SK-N-SH treated with all-trans-retinoic acid at 6 μM for 48 hours (cell line): Measurements from ENCODE around the gene VPS37C.

Experiments used
- ATAC-seq: fragments of 200-7000 bp; cut with Tn5 transposase; 3 replicates; pipeline ENCODE4 v1.9.1; 2020; ENCODE audit warnings: mild to moderate bottlenecking, moderate library complexity
- ARNTL ChIP-seq: fragments of 450-650 bp; formaldehyde crosslinking; IDR thresholded peaks from 2 replicates; pipeline ENCODE4 v1.5.0; 2020; ENCODE audit warnings: low read depth, mild to moderate bottlenecking, moderate library complexity, borderline replicate concordance
- BACH2 ChIP-seq: fragments of 250-450 bp; sonication (Bioruptor Pico); IDR thresholded peaks from 2 replicates; pipeline ENCODE4 v1.9.0; 2021; ENCODE audit warnings: mild to moderate bottlenecking, borderline replicate concordance
- CSDC2 ChIP-seq: fragments of 250-450 bp; sonication (Bioruptor Pico); IDR thresholded peaks from 2 replicates; pipeline ENCODE4 v1.5.0; 2020; ENCODE audit warnings: mild to moderate bottlenecking, moderate library complexity
- GLIS3 ChIP-seq: fragments of 250-450 bp; sonication (Bioruptor Pico); IDR thresholded peaks from 2 replicates; pipeline ENCODE4 v1.5.0; 2020; ENCODE audit warnings: mild to moderate bottlenecking, moderate library complexity
- ISL1 ChIP-seq: fragments of 250-450 bp; sonication (Bioruptor Pico); IDR thresholded peaks from 2 replicates; pipeline ENCODE4 v2.1.2; 2022; ENCODE audit warnings: mild to moderate bottlenecking, moderate library complexity
- RARB ChIP-seq: fragments of 250-450 bp; sonication (Bioruptor Pico); IDR thresholded peaks from 2 replicates; pipeline ENCODE4 v1.8.0; 2021; ENCODE audit warnings: mild to moderate bottlenecking, moderate library complexity
- SNAI2 ChIP-seq: fragments of 250-450 bp; sonication (Bioruptor Pico); IDR thresholded peaks from 2 replicates; pipeline ENCODE4 v1.5.0; 2020; ENCODE audit warnings: mild to moderate bottlenecking, moderate library complexity
- TCF4 ChIP-seq: fragments of 250-450 bp; sonication (Bioruptor Pico); IDR thresholded peaks from 2 replicates; pipeline ENCODE4 v1.8.0; 2021; ENCODE audit warnings: mild to moderate bottlenecking, moderate library complexity, borderline replicate concordance
- ZFP3 ChIP-seq: fragments of 250-450 bp; sonication (Bioruptor Pico); IDR thresholded peaks from 2 replicates; pipeline ENCODE4 v1.5.0; 2020; ENCODE audit warnings: mild to moderate bottlenecking, moderate library complexity
- ZFP30 ChIP-seq: fragments of 450-650 bp; formaldehyde crosslinking; IDR thresholded peaks from 2 replicates; pipeline ENCODE4 v1.5.0; 2022; ENCODE audit warnings: mild to moderate bottlenecking, moderate library complexity
- ZNF565 ChIP-seq: fragments of 450-650 bp; formaldehyde crosslinking; conservative IDR thresholded peaks from 2 replicates; pipeline ENCODE4 v1.5.0; 2020; ENCODE audit warnings: low read depth, mild to moderate bottlenecking, moderate library complexity
- ZNF8 ChIP-seq: fragments of 450-650 bp; formaldehyde crosslinking; IDR thresholded peaks from 2 replicates; pipeline ENCODE4 v1.5.0; 2020; ENCODE audit warnings: mild to moderate bottlenecking, moderate library complexity
- TF ChIP-seq, protein P1 (sequence below): fragments of 250-450 bp; sonication (Bioruptor Pico); IDR thresholded peaks from 2 replicates; pipeline ENCODE4 v1.8.0; 2021; ENCODE audit warnings: low read depth, mild to moderate bottlenecking, moderate library complexity, borderline replicate concordance
- TF ChIP-seq, protein P2 (sequence below): fragments of 250-450 bp; sonication (Bioruptor Pico); IDR thresholded peaks from 2 replicates; pipeline ENCODE4 v1.5.1; 2020; ENCODE audit warnings: low read depth, mild to moderate bottlenecking, moderate library complexity
- TF ChIP-seq, protein P3 (sequence below): fragments of 250-450 bp; sonication (Bioruptor Pico); IDR thresholded peaks from 2 replicates; pipeline ENCODE4 v1.8.0; 2020; ENCODE audit warnings: mild to moderate bottlenecking, moderate library complexity, borderline replicate concordance

Gene VPS37C

DNA sequence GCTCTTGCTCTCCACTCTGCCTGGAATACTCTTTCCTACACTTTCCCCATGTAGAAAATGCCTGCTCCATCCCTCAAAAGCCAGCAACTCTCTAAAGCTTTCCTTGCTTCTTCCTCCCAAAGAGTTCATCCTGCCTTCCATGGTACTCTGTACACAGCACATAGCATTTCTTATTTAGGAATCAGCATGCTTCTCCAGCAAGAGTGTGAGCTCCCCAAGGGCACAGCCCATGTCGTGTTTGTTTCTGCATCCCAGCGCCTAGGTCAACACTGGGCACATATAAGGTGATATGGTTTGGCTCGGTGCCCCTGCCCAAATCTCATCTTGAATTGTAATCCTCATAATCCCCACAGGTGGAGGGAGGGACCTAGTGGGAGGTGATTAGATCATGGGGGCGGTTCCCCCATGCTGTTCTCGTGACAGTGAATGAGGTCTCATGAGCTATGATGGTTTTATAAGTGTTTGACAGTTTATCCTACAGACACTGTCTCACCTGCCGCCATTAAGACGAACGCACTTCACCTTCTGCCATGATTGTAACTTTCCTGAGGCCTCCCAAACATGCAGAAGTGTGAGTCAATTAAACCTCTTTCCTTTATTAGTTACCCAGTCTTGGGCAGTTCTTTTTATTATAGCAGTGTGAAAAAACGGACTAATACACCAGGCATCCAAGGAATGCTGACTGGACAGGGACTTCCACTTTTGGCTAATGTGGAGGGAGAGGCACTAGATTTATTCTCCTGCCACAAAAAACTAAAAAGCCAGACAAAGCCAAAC lies 8.2 kb downstream of the VPS37C start:
- ATAC-seq = peak; percentile 85
- TF ChIP-seq BACH2 (CRISPR knock-in tag) = no peak
- TF ChIP-seq ZNF8 (CRISPR knock-in tag) = no peak
- no peak for TF ChIP-seq SNAI2
- peak; percentile 75 for TF ChIP-seq ISL1 (CRISPR knock-in tag)

DNA sequence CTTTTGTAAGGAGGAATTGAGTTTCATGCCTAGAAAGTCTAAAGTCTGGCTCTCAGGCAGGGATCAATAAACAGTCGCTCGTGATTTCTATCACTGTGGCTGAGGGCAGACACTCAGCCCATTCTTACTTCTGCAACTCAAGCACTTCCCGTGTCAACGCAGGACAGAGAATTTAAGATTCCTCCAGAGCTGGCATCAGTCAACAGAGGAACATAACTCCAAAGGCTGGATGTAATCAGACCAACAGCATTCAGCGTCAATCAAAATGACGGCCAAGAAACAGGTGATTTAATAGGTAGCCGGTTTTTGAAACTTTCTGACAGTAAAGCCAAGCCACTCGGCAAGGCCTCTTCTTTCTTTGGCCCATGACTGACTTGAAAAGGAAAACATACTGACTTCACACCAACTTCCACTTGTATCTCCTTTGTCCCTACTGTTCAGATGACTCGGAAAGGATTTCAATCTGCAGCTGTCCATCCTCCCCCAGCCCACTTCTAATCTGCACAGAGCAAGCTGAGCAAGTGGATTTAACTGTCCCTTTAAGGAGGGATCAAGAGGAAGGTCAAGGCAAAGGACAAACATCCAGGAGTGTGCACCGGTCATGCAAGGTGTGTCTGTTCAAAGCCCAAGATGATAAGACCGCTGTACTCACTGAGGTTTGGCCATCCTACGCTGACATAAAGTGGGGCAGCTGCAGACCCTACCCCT lies 9.5 kb downstream of the VPS37C start:
- no peak for ATAC-seq
- TF ChIP-seq ARNTL (CRISPR knock-in tag) = no peak
- no peak for TF ChIP-seq ZNF8 (CRISPR knock-in tag)
- TF ChIP-seq ZFP30 (CRISPR knock-in tag) = no peak
- TF ChIP-seq, protein P1, sequence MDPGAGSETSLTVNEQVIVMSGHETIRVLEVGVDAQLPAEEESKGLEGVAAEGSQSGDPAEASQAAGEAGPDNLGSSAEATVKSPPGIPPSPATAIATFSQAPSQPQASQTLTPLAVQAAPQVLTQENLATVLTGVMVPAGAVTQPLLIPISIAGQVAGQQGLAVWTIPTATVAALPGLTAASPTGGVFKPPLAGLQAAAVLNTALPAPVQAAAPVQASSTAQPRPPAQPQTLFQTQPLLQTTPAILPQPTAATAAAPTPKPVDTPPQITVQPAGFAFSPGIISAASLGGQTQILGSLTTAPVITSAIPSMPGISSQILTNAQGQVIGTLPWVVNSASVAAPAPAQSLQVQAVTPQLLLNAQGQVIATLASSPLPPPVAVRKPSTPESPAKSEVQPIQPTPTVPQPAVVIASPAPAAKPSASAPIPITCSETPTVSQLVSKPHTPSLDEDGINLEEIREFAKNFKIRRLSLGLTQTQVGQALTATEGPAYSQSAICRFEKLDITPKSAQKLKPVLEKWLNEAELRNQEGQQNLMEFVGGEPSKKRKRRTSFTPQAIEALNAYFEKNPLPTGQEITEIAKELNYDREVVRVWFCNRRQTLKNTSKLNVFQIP (CRISPR knock-in tag) = no peak
- TF ChIP-seq, all 23 proteins: peak for 0

DNA sequence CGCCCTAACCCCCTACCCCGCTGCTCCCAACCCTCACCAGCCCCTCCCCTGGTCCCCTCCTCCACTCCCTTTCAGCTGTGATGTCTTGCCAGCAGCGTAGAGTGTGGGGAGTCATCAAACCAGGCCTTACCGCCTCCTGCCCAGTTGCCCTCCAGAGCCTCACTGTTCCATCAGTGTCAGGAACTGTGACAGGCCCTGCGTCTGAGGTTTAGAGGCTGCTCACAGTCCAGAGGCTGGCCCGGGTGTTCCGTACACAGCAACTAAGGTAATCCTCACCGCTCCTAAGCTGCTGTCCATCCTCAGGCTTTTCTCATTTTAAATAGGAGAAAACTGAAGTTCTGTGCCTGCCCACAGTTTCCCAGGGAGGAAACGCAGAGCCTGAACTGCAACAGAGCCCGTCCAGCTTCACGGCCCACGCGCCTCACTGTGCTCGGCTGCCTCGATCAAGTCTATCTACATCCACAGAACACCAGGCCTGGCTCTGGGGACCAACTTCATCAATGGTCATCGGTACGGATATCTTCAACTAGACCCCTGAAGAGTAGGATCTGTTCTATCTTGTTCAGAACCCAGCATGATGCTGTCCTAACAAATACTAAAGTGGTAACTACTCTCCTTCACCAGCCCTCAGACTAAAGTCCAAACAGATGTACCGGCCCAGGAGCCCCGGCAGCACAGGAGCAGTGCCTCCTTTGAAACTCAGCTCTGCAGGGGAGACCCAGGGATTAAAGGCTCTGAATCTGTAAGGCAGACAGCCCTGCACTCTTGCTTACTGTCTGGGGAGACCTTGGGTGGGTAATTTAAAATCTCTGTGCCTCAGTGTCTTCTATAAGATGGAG lies 10.3 kb downstream of the VPS37C start:
- no peak for ATAC-seq
- TF ChIP-seq CSDC2 (CRISPR knock-in tag) (no peak), BACH2 (CRISPR knock-in tag) (no peak), ZNF8 (CRISPR knock-in tag) (no peak), GLIS3 (CRISPR knock-in tag) (no peak), ZFP3 (CRISPR knock-in tag) (no peak)
- TF ChIP-seq, protein P2, sequence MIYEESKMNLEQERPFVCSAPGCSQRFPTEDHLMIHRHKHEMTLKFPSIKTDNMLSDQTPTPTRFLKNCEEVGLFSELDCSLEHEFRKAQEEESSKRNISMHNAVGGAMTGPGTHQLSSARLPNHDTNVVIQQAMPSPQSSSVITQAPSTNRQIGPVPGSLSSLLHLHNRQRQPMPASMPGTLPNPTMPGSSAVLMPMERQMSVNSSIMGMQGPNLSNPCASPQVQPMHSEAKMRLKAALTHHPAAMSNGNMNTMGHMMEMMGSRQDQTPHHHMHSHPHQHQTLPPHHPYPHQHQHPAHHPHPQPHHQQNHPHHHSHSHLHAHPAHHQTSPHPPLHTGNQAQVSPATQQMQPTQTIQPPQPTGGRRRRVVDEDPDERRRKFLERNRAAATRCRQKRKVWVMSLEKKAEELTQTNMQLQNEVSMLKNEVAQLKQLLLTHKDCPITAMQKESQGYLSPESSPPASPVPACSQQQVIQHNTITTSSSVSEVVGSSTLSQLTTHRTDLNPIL = no peak
- TF ChIP-seq, protein P3, sequence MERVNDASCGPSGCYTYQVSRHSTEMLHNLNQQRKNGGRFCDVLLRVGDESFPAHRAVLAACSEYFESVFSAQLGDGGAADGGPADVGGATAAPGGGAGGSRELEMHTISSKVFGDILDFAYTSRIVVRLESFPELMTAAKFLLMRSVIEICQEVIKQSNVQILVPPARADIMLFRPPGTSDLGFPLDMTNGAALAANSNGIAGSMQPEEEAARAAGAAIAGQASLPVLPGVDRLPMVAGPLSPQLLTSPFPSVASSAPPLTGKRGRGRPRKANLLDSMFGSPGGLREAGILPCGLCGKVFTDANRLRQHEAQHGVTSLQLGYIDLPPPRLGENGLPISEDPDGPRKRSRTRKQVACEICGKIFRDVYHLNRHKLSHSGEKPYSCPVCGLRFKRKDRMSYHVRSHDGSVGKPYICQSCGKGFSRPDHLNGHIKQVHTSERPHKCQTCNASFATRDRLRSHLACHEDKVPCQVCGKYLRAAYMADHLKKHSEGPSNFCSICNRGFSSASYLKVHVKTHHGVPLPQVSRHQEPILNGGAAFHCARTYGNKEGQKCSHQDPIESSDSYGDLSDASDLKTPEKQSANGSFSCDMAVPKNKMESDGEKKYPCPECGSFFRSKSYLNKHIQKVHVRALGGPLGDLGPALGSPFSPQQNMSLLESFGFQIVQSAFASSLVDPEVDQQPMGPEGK (CRISPR knock-in tag) = no peak

DNA sequence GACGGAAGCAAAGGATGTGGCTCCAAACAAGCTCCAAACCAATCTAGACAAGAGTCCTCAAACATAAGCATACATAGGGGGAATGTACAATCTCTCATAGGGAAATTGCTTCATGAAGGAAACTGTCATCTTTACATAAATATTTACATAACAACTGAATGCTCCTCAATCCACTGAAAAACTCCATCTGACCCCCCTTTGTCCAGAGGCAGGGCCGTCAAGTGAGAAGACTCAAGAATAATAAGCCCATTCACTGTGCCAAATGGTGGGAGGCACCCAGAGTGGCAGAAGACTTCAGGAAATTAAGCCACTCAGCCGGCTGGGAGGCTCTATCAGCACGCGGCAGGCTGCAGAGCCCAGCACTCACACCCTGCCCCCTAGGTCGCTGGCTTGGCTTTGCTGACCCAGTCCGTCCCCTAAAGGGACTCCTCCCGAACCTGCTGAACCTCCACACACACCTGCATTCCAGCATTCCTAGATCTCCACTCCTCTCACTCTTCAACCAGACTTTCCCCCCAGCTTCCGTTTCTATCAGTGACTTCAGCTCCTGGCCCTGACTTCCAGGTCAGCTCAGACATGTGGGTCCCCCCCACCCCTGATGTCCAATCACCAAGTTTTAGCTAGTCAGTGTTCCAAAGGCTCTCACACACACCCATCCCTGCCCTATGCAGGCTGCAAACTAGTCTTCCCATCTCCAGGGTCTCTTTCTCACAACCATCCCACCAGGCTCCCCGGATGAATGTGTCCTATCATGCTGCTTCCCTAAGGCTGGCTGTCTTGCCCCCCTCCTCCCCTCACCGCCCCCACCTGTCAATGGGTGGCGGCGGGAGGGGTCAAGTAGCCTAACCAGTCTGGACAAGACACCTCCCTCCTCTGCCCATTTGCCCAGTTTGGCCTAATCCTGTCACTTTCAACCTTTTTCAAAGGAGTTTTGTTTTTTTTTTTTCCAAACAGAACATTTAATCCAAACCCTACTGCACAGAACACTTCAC lies 11.3 kb downstream of the VPS37C start:
- no peak for ATAC-seq
- TF ChIP-seq ZFP30 (CRISPR knock-in tag) (no peak), ZNF565 (CRISPR knock-in tag) (no peak), TCF4 (CRISPR knock-in tag) (no peak), BACH2 (CRISPR knock-in tag) (no peak), RARB (CRISPR knock-in tag) (no peak), GLIS3 (CRISPR knock-in tag) (no peak)
